HL-60/S4 (cell line): Measurements from ENCODE around the gene SLC15A1.
"Not testable (repeated sequence)": the region's sequence is repeated elsewhere in the genome, so short reads cannot be mapped to it uniquely, and the experiment has no call there.

Experiments
- in situ Hi-C: fragments of 300-500 bp; cut with MboI; formaldehyde crosslinking; loops from 2 replicates; pipeline ENCODE4 v1.14.3; 2022; ENCODE audit warnings: low sequenced_read_pairs

The SLC15A1 gene

GRCh38 chr13:98664924-98665637, 87.4 kb downstream of the SLC15A1 start:
- in situ Hi-C loops: loop anchor here (25.0 kb wide), 1 partner anchor 803 kb away; no protein-coding TSS in a partner anchor

GRCh38 chr13:98664510-98664909, 88.0 kb downstream of the SLC15A1 start:
- in situ Hi-C loops: loop anchor here (25.0 kb wide), 1 partner anchor 802 kb away; no protein-coding TSS in a partner anchor

- in situ Hi-C loops: loop anchor here (25.0 kb wide), 1 partner anchor 802 kb away; no protein-coding TSS in a partner anchor
Observed at GRCh38 chr13:98664047-98664446, 88.4 kb downstream of the SLC15A1 start.

GRCh38 chr13:98658131-98658530, 94.3 kb downstream of the SLC15A1 start:
- in situ Hi-C loops: loop anchor here (25.0 kb wide), 1 partner anchor 796 kb away; no protein-coding TSS in a partner anchor

GRCh38 chr13:98657506-98658085, 94.9 kb downstream of the SLC15A1 start:
- in situ Hi-C loops: loop anchor here (25.0 kb wide), 1 partner anchor 795 kb away; no protein-coding TSS in a partner anchor

GRCh38 chr13:98656223-98656622, 96.2 kb downstream of the SLC15A1 start:
- in situ Hi-C loops: loop anchor here (25.0 kb wide), 1 partner anchor 794 kb away; no protein-coding TSS in a partner anchor

GRCh38 chr13:98653463-98653985, 98.9 kb downstream of the SLC15A1 start:
- in situ Hi-C loops: loop anchor here (5.0 to 25.0 kb wide), 2 partner anchors 206 to 791 kb away; no protein-coding TSS in a partner anchor

- in situ Hi-C loops: loop anchor here (5.0 to 25.0 kb wide), 2 partner anchors 206 to 791 kb away; no protein-coding TSS in a partner anchor
Observed at GRCh38 chr13:98652721-98653462, 99.6 kb downstream of the SLC15A1 start.

GRCh38 chr13:98652276-98652675, 100.2 kb downstream of the SLC15A1 start:
- in situ Hi-C loops: loop anchor here (5.0 to 25.0 kb wide), 2 partner anchors 205 to 790 kb away; no protein-coding TSS in a partner anchor

GRCh38 chr13:98651744-98652143, 100.7 kb downstream of the SLC15A1 start:
- in situ Hi-C loops: loop anchor here (5.0 to 25.0 kb wide), 2 partner anchors 204 to 789 kb away; no protein-coding TSS in a partner anchor

- in situ Hi-C loops: loop anchor here (5.0 to 25.0 kb wide), 2 partner anchors 203 to 788 kb away; no protein-coding TSS in a partner anchor
Observed at GRCh38 chr13:98650396-98651107, 101.9 kb downstream of the SLC15A1 start.

- in situ Hi-C loops: loop anchor here (5.0 to 25.0 kb wide), 2 partner anchors 203 to 788 kb away; no protein-coding TSS in a partner anchor
Observed at GRCh38 chr13:98649861-98650260, 102.6 kb downstream of the SLC15A1 start.

- in situ Hi-C loops: no loop called here
Observed at GRCh38 chr13:98648686-98649085, 103.8 kb downstream of the SLC15A1 start.

- in situ Hi-C loops: no loop called here
Observed at GRCh38 chr13:98648141-98648540, 104.3 kb downstream of the SLC15A1 start.

- in situ Hi-C loops: no loop called here
Observed at GRCh38 chr13:98647121-98647520, 105.4 kb downstream of the SLC15A1 start.

GRCh38 chr13:98643479-98643878, 109.0 kb downstream of the SLC15A1 start:
- in situ Hi-C loops: no loop called here

GRCh38 chr13:98641075-98641474, 111.4 kb downstream of the SLC15A1 start:
- in situ Hi-C loops: no loop called here

GRCh38 chr13:98639785-98640184, 112.7 kb downstream of the SLC15A1 start:
- in situ Hi-C loops: not testable (repeated sequence)

GRCh38 chr13:98638352-98638751, 114.1 kb downstream of the SLC15A1 start:
- in situ Hi-C loops: not testable (repeated sequence)
